ENCODE results near the gene SOX6.

- TF ChIP-seq CTCF (conservative IDR thresholded peaks at IDR 0.05 in 1 of 2, IDR thresholded peaks at IDR 0.05 in 1 of 2; ENCODE audit: low read depth in 1 of 2, low read length in 2 of 2) (no peak), EZH2 (IDR thresholded peaks at IDR 0.05; ENCODE audit: low read length, missing control alignments) (no peak)
Observed at GRCh38 chr11:16216831-16217230, 139.5 kb downstream of the SOX6 start.

All from fibroblast of lung (primary cell).